Hematopoietic multipotent progenitor cell treated with erythropoietin and hydrocortisone succinate and interleukin-3 and kit ligand, for 15 days (in vitro differentiated cells): ENCODE data around the gene FOXP1.

ENCODE experiments used
- DNase-seq: peaks from one replicate; pipeline ENCODE4 v3.0.0-alpha.2; 2015; ENCODE audit warnings: low spot score

FOXP1 gene

DNA sequence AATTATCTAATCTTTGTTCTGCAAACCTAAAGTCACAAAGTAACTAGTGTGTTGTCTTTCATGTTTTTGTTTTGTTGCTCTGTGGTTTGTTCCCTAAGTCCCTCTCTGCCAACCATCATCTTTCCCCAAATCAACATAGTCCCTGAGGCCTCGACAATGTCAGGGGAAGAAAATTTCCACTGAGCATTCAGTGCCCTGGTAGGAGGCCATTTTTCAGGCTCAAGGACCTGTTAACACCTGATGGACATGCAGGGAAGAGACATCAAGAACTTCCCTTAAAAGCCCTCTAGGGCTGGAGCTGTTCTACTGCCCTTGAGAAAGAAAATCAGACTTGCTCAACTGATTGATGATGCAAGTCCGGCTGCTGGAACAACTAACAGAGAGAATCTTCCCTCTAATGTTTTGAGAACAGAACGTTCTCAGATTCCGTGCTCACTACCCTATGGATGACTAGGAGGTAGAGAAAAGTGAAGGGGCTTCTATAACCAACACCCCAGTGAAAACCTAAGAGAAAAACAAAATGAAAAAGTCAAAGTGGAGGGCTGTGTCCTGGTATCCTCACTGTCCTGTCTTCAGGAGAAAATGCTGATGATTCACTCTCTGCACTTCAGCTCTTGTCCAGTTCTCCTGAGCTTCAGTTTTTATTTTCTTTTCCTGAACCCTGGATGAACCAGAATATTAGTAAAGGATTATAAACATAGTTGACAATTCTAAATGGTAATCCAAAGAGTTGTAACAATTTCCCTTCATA is 373.1 kb downstream of the FOXP1 start:
- DNase-seq = no peak

DNA sequence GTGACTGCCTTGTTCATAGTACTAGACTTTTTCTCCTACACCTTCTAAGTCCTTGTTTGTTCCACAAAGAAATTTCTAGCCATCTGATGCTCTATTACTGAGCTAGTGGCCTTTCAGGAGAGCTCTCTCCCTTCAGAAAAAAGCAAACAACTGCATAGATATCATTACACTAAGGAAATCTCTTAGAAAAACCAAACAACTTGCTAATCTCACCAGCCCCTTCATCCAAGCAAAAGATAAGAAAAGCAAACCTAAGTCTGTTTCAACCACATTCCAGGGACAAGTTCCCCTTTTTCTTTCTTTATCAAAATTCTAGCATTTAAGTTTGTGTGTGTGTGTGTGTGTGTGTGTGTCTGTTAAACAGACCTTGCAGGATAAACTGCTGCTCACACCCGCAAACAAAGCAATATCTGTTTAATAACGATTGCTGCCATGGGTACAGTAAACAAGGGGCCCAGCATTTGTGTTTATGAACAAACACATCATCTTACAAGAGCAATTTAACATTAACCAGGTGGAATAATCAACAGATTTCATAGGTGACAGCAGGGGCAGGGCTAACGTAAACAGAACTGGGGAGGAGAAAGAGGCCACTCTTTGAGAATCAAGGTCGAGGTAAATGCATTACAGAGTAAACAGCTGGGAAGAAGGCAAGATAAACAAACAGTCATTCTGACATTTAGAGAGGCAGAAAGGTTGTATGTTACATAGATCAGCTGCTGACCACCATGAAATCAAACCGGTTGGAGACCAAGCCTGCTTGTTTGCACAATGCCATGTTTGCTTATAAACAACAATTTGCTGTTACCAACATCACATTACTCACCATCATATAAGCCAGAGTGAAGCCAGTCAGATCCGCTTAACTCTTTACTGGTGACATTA is 375.1 kb downstream of the FOXP1 start:
- DNase-seq = no peak

DNA sequence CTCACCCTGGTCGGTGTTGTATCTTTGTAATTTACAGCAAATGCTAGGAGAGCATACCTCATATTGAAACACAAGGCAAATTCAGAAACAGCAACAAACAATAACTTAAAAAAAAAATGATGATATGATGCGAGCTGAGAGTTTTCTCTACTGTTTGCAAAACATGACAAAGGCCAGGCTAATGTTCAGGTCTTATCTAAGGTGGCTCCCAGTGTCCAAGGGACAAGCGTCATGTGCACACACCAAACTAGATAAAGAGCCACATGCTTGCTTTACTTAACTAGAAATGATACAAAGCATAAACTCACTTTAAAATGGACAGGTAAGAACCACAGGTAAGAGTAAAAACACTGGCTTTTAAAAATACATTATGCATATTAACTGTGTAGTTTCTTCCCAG is 375.9 kb downstream of the FOXP1 start:
- DNase-seq = no peak

DNA sequence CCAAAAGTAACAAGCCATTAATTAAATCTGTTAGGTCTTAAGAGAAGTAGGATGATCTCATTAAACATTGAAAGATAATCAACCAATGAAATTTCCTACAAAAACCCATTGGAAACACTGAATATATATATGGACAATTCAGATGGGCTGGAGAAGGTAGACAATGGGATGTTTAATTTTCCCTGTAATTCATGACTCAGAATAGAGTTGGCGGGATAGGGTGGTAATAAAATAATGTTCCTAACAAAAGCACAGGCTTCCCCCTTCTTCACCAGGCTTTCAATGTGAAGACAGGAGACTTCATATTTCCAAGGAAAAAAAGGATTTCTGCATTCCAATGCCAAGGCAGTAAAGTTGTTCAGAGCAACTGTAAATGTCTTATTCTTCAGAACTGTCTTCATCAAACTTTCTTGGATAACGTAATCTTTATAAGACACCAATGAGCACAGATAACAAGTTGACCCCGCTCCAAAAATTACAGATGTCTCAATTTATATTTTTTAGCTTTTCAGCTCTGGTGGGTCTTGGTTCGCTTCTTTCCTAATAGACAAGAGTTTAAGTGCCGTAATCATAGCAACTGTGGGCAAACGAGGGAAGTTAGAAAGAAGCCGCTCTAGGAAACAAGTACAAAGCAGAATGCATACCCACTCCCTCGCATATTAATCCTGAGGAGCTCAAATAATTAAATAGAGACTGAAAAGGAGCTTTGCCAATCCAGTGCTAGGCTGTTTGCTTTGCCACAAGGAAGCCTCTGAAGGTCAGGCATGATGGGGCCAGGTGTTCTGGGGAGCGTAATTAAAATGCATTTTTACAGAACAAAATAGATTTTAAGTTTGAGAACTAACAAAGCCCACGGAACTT is 377.0 kb downstream of the FOXP1 start:
- DNase-seq = no peak

DNA sequence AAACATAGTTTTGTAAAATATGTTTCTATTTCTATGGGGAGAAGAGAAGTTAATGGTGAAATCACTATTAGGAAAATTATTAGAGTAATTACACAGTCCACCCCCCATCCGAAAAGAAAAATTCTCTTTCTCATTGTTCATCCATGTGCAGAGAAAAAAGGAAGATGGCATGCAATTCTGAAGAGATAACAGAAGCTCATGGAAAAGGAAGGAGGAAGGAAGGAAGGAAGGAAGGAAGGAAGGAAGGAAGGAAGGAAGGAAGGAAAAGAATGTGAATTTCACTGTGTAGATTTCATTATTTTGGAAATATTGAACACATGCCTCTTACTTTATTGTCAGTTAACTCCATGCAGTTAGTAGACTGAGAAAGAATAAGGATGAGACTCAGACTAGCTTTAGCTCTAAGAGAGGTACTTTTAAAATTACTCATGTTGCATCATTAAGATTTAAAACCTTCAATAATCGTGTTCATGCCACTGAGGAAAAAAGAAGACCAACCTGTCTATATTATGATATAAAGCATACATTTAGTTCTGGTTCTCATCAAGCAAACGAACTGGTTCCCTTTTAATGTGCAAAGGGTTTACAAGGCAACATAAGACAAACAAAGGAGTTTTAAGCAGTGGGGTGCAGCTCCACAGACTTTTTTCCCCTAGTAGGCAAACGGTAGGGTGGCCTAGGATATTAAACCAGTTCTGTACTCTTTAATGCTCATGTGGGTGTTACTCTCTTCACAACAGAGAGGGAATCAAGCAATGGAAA is 379.6 kb downstream of the FOXP1 start:
- DNase-seq = no peak

DNA sequence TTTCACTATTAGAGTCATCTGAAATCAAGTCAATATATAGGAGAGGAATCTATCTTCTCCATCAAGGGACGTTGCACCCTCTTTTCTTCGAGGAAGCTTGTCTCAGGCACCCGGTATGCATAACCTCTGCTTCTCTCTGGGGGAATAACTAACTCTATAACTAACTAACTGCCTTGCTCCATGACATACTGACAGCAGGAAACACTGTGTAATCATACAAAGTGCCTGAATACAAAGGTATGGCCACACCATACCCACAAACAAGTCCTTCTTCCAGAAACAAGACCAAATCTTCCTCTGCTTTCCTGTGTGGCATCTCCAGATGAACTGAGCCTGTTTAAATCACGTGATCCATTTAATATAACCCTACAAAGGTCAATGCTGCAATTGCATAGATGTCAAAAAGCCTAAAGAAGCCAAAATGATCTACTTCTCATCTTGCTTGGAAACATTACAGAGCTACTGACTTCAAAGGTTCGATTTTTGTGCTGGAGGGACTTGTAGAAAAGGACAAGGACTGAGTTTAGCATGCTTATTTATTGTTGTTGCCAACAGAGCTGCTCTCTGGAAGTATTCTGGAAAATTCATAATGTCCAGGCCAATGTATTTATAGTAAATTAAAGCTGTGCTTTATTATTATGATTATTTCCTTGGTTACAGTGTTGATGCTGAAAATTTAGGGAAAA is 380.5 kb downstream of the FOXP1 start:
- DNase-seq = no peak

DNA sequence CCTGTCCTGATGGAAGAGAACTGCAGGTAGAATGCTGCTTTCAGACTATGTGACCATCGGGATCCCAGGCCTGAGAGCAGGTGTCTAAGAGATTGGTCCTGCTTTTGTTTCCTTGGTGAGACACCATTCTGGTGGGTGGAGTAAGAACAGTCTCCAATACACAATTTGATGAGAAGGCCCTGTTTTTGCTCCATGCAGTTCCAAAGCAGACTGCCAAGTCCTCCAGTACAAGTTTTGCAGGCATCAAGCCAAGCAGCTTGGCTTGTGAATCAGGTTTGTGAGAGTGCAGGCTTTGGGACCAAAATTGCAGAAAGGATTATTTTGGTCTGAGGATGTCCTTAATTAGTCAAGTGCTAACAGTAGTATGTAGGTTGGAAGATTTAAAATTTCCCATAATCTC is 381.6 kb downstream of the FOXP1 start:
- no peak for DNase-seq

DNA sequence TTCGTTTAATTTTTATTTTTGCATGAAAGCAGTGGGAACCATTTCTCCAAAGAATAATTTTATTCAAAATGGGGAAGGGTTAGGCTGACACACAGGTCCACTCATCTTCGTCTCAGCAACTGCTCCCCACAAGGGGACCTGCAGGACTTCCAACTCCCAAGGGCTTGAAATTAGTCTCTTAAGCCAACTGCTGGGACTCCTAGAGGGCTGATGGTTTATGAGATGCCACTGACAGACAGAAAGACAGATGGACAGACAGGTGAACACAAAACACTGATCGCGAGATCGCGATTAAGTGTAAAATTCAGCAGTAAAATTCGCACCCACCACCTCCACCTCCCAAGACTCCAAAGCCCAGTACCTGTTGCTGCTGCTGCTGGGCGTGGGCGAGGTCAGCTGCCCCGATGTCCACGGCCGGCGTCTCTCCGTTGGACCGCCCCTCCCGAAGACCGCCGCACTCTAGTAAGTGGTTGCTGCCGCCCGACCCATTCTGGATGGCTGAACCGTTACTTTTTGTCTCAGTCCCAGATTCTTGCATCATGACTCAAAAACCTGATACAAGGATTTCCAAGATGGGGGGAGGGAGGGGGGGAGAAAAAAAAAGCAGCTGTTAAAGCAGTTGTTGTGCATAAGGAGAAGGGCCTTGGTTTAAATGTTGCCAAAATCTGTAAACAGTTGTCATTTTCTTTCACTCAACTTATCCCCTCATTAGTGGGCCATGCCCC is 385.5 kb downstream of the FOXP1 start:
- no peak for DNase-seq

DNA sequence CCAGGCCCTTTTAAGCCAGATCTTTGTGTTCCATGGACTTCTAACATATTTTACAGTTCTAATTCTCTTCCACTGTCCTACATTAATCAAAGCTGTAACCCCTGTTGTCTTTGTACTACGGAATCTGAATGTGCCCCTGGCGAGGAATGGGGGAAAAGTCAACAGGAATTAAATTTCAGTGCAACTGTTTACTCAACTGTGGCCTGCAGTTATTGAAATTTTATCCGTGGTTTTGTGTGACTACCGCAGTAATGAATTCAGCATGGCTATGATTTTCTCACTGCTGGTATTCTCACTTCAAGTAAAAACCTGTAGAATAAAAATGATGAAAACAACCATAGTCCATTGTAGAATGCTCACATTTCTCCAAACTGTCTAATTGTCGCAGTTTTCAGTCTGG is 388.0 kb downstream of the FOXP1 start:
- DNase-seq = no peak

DNA sequence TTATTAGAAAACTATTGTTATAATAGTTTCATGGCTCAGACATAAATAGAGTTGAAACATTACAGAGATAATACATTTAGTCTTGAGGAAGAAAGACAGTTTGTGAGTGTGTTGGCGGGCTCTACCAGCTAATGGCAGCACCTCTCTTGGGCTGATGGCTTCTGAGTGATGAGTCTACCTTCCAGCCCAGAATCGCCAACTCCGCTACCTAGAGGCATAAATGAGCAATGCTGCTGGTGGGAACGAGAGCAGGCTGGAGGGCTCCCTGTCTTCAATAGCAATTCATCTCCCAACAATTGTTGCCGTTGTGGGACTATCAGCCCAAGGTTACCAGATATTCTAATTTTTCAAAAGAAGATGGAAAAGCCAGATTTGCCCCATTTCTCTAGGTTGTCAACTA is 388.7 kb downstream of the FOXP1 start:
- no peak for DNase-seq

DNA sequence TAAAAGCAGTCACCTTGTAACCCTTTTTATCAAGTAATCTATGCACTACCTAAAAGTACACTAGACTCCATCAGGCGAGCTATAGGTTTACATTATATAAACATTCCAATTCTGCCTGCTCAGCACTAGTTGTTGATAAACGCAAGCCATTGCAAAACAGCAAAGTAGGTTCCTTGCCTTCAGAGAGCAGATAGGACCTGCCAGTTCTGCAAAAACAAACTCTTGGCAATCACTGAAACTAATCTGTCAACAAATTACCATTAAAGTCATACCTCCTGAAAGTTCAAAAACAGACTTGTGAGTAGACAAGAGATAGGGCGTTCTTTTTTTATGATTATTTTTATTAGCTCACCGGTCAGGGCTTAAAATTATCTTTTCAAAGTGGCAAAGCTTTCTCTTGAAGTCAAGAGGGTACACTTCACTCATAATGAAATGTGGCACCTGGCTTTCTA is 392.5 kb downstream of the FOXP1 start:
- DNase-seq = peak; percentile 17

DNA sequence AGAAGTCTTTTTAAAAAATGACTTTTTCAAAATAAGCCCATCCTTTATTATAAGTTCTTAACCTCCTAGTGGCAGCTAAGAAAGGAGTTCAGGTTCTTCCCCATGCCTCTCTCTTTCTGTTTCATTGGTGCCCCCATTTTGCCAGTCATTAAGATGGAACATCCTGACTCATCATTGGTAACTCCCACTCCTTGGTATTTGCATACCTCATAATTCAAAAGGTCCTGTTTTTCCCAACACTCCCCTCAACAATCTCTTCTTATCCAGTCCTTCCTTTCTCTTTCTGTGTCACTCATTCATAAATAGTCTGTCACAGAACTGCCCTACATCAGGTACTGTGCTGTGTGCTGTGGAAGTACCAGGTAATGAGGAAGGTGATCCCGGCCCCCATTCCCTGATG is 394.0 kb downstream of the FOXP1 start:
- DNase-seq = peak; percentile 22

DNA sequence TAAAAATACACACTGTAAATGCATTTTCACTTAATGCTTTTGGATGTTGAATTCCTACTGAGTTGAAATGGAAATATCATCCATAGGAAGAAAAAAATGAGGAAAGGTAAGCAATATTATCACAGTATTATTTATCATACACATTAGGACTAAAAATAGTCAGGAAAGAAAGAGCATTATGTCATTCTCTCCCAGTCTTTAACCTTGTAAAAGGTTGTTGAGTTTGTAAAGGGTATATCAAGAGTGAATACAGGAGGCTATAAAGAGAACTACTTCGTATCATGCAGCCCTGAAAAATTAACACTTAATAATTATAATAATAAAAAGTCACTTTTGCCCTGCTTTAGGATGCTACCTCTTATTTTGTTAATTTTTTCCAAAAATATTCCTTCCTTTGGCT is 395.8 kb downstream of the FOXP1 start:
- no peak for DNase-seq

DNA sequence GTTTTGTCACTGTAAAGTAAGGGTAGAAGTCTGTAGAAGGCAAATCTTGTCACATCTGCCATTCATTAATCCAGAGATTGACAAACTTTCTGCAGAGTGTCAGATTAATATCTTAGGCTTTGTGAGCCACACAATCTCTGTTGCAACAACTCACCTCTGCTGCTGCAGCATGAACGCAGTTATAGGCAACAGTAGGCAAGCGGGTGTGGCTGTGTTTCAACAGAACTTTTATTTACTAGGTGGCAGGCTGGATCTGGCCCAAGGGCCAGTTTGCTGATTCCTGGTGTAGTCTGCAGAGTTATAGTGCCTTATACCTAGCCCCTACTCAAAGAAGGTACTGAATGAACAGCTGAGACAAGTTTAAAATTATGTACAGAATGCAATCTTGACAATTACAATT is 396.7 kb downstream of the FOXP1 start:
- DNase-seq = no peak

DNA sequence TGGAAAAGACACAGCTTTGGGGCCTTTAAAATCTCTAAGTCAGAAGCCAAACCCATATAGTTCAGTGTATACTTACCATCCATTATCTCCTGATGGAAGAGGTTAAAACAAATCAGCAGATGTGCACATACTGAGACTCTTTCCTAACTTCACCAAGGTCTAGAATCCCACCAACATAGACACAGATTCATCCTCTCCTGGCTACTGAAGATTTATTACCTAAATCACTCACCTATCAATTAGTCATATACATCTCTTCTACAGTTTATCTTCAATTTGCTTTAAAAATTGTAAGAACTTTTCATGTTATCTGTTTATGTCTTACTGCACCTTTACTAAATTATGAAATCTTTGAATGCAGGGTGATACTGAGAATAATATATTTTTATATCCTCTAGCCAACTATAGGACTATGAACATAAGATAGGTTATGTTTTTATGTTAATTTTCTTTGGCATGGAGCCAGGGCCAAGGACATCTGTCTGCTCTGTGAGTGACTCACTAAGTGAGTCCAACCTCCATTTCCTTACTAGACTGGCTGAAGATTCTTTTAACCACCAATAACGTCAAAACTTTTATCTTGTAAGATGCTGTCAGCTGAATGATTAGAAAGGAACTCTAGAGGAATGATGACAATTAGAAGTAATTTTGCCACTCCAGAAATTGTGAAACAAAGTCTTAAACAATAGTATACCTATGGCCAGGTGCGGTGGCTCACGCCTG is 397.6 kb downstream of the FOXP1 start:
- peak; percentile 31 for DNase-seq

DNA sequence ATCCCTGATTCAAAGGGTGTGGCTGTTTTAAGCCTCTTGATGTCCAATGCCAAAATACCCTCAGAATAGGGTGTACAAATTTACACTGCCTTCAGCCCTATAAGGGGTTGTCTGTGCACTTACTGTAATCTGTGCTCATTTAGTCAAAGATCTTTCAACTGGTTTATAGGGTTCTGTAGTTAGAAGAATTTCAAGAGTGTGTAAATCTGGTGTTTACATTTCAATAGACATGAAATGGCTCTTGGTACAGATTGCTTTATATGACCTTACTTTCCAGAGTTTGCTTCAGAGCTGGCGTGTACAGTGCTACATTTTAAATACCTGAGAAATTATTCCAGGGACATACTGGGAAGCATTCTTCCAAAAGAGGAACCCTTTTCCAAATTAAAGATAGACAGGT is 399.3 kb downstream of the FOXP1 start:
- DNase-seq = no peak

DNA sequence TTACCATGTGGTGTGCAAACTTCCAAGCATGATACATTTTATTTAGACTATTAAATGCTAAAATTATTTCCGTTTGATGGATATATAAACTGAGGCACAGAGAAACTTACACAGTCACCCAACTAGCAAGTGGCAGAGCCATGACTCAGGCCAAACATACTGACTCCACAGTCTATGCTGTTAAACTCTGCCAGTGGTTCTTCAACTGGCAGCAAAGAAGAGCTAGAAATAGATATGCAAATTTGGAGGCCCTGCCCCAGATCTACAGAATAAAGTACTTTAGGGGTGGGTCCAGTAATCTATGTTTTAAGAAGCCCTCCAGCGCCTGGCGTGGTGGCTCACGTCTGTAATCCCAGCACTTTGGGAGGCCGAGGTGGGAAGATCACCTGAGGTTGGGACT is 400.0 kb downstream of the FOXP1 start:
- DNase-seq = no peak

DNA sequence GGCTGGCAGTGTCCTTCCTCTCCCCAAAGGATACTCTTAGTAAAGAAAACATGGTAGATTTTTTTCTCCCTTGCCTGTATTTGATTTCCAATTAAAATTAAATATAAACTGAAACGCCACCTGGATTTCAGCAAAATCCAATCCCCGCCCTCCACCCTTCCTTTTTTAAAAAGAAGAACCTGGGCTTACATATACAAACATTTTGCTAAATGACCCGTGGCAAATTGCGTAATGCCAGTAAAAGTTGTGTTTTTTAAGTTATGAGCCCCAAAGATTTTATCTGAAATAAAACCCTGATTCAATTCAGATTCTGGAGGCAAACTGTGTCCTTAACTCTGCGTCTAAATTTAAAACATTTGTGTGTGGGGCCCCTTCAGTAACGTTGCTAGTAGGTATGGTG is 403.0 kb downstream of the FOXP1 start:
- DNase-seq = no peak

DNA sequence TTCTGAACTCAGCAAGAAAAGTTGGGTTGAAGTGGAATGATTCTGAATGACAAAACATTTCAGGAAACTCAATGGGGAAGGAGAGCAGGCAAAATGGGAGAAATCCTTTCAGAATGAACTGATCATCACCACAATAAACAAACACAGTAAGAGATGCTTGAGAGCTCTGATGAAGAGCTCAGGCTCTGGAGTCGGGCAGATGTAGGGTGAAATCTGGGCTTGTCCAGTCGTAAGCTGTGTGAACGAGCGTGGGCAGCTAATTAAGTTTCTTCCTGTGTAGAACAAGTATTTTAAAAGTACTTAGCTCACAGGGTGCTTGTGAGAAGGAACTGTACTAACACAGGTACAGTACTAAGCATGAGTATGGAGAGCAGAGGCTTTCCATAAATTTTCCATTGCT is 406.2 kb downstream of the FOXP1 start:
- DNase-seq = no peak

DNA sequence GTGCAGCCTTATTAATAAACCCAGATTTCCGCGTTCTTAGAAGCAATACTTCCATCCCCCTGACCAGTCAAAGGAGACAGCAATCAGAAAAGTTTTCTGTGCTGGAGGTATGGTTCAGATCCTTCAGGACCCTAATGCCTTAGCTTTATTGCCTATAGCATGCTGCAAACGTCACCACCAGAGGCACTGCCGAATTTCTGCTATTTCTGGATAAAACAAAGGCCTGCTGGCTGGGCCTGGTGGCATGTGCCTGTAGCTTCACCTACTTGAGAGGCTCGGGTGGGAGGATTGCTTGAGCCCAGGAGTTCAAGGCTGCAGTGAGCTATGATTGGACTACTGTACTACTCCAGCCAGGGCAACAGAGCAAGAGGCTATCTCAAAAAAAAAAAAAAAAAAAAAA is 407.2 kb downstream of the FOXP1 start:
- DNase-seq = no peak
